SU-DHL-6 (cell line): Measurements from ENCODE around the gene GEMIN2.

Experiments used
- H2AFZ ChIP-seq: fragments of 200-600 bp; sonication (generic); 2 replicates; pipeline ENCODE4 v1.6.1; 2014; ENCODE audit warnings: low read depth, mild to moderate bottlenecking, moderate library complexity, mixed read lengths, antibody characterized with exemption, low read length; ENCODE audit not compliant: severe bottlenecking
- H3F3A ChIP-seq: fragments of 200-600 bp; shearing (Covaris generic); 2 replicates; pipeline ENCODE4 v1.6.0; 2016; ENCODE audit warnings: antibody characterized with exemption, mild to moderate bottlenecking; ENCODE audit not compliant: insufficient read depth
- H3K27ac ChIP-seq: fragments of 200-600 bp; sonication (generic); 2 replicates; pipeline ENCODE4 v1.5.1; 2016; ENCODE audit warnings: low read depth, mild to moderate bottlenecking, low read length, moderate library complexity, mixed read lengths
- H3K27me3 ChIP-seq: fragments of 200-600 bp; sonication (generic), shearing (Covaris generic); 2 replicates; pipeline ENCODE4 v1.6.0; 2014; ENCODE audit warnings: mild to moderate bottlenecking, low read length
- H3K36me3 ChIP-seq: fragments of 200-600 bp; sonication (generic); 2 replicates; pipeline ENCODE4 v1.6.1; 2014; ENCODE audit warnings: mild to moderate bottlenecking, low read length, mixed read lengths
- H3K4me2 ChIP-seq: fragments of 300-600, 200-600 bp; shearing (Covaris generic), sonication (generic); 2 replicates; pipeline ENCODE4 v1.6.0; 2014; ENCODE audit warnings: low read length, low read depth, mild to moderate bottlenecking; ENCODE audit not compliant: poor library complexity, severe bottlenecking
- H3K4me3 ChIP-seq: fragments of 200-600 bp; sonication (generic); 2 replicates; pipeline ENCODE4 v1.5.1; 2014; ENCODE audit warnings: antibody characterized with exemption, low read length, mild to moderate bottlenecking, mixed read lengths; ENCODE audit not compliant: insufficient read depth, poor library complexity, severe bottlenecking
- H3K79me2 ChIP-seq: fragments of 200-600 bp; sonication (generic); 2 replicates; pipeline ENCODE4 v1.6.1; 2014; ENCODE audit warnings: mild to moderate bottlenecking, low read length, moderate library complexity; ENCODE audit not compliant: insufficient read depth
- H3K9ac ChIP-seq: fragments of 200-600 bp; sonication (generic); 2 replicates; pipeline ENCODE4 v1.7.0; 2014; ENCODE audit warnings: mild to moderate bottlenecking, low read length
- H3K9me2 ChIP-seq: fragments of 200-600 bp; sonication (generic); replicated peaks from 2 replicates; pipeline ENCODE4 v1.6.1; 2014; ENCODE audit warnings: low read length; ENCODE audit not compliant: insufficient read depth
- H3K9me3 ChIP-seq: fragments of 200-600 bp; sonication (generic); 2 replicates; pipeline ENCODE4 v1.6.1; 2014; ENCODE audit warnings: low read length, mixed read lengths; ENCODE audit not compliant: insufficient read depth
- H4K20me1 ChIP-seq: fragments of 200-600 bp; sonication (generic); 2 replicates; pipeline ENCODE4 v1.6.1; 2014; ENCODE audit warnings: low read depth, mild to moderate bottlenecking, antibody characterized with exemption, low read length, moderate library complexity, mixed read lengths
- CTCF ChIP-seq: fragments of 200-600 bp; sonication (generic); IDR thresholded peaks from one replicate; pipeline ENCODE4 v1.5.1; 2017; ENCODE audit warnings: antibody characterized with exemption, mild to moderate bottlenecking, low read length, moderate library complexity; ENCODE audit not compliant: insufficient read depth, poor library complexity, severe bottlenecking
- EZH2phosphoT487 ChIP-seq: fragments of 200-600 bp; sonication (generic), shearing (Covaris generic); conservative IDR thresholded peaks from 2 replicates; pipeline ENCODE4 v1.6.1; 2018; ENCODE audit warnings: mild to moderate bottlenecking, antibody characterized with exemption, low read length, moderate library complexity, mixed read lengths

The GEMIN2 gene

GRCh38 chr14:39176263-39177167, 62.4 kb downstream of the GEMIN2 start:
- Histone ChIP-seq H3K79me2 (peaks cover 44% of the 10 kb centered on the region), H3K9me3 (no peaks in the 10 kb centered on the region), H3K36me3 (peaks cover 52% of the 10 kb centered on the region), H3K27ac (peak overlapping the region; percentile 76; the same call in 1 of the 2 replicates), H3K4me2 (peak overlapping the region; percentile 90), H2AFZ (no peak overlapping the region), H3K27me3 (no peaks in the 10 kb centered on the region), H4K20me1 (peaks cover 31% of the 10 kb centered on the region), H3K9me2 (no peaks in the 10 kb centered on the region), H3K4me3 (peak overlapping the region; percentile 92), H3K9ac (peak overlapping the region; percentile 94), H3F3A (peaks cover 75% of the 10 kb centered on the region)
- no peak for TF ChIP-seq EZH2phosphoT487
- TF ChIP-seq CTCF, result no peak

GRCh38 chr14:39177168-39177545, 63.0 kb downstream of the GEMIN2 start:
- Histone ChIP-seq H4K20me1 (peaks cover 33% of the 10 kb centered on the region), H3K4me3 (no peak overlapping the region), H3K79me2 (peaks cover 44% of the 10 kb centered on the region), H3K9me2 (no peaks in the 10 kb centered on the region), H3K27me3 (no peaks in the 10 kb centered on the region), H3K4me2 (no peak overlapping the region), H3K27ac (no peak overlapping the region), H3F3A (peaks cover 76% of the 10 kb centered on the region), H3K9ac (0 out of 2 replicates have a peak overlapping the region, but pooled peaks have one; percentile 94), H3K36me3 (peaks cover 58% of the 10 kb centered on the region), H2AFZ (no peak overlapping the region), H3K9me3 (no peaks in the 10 kb centered on the region)
- TF ChIP-seq CTCF (no peak), EZH2phosphoT487 (no peak)

- no peak overlapping the region for H2AFZ ChIP-seq
- TF ChIP-seq EZH2phosphoT487 (no peak), CTCF (no peak)
- H3F3A ChIP-seq, result peaks cover 77% of the 10 kb centered on the region
- H3K36me3 ChIP-seq, result peaks cover 71% of the 10 kb centered on the region
- no peaks in the 10 kb centered on the region for H3K9me2 ChIP-seq
- H3K27me3 ChIP-seq, result no peaks in the 10 kb centered on the region
- peaks cover 37% of the 10 kb centered on the region for H4K20me1 ChIP-seq
- H3K4me2 ChIP-seq, result no peak overlapping the region
- H3K9me3 ChIP-seq, result no peaks in the 10 kb centered on the region
- H3K79me2 ChIP-seq, result peaks cover 44% of the 10 kb centered on the region
- H3K9ac ChIP-seq, result no peak overlapping the region
- H3K4me3 ChIP-seq, result no peak overlapping the region
- no peak overlapping the region for H3K27ac ChIP-seq
These were observed 64.9 kb downstream of the GEMIN2 start for GRCh38 chr14:39179042-39179441.
